HG02852 (cell line): ENCODE measurements around the gene CFDP1.
"Not testable (repeated sequence)": the region's sequence is repeated elsewhere in the genome, so short reads cannot be mapped to it uniquely, and the experiment has no call there.

Source experiments
- ATAC-seq: cut with Tn5 transposase; IDR thresholded peaks from one replicate; pipeline ENCODE4 v1.9.1; 2021; ENCODE audit warnings: mild to moderate bottlenecking, moderate library complexity; ENCODE audit not compliant: unreplicated experiment

CFDP1 gene

DNA sequence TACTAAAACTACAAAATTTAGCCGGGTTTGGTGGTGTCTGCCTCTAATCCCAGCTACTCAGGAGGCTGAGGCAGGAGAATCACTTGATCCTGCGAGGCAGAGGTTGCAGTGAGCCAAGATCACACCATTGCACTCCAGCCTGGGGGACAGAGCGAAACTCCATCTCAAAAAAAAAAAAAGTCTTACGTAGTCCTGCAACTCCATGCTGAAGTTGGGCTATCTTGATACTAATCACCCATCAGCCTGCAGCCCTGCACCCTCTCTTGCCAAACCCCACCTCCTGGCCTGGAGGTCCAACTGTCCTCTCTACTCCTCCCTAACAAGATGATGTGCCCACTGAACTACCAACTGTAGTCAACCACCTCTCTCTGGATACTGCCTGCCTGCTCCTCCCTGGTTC, 26.4 kb upstream of the CFDP1 start:
- ATAC-seq = no peak

DNA sequence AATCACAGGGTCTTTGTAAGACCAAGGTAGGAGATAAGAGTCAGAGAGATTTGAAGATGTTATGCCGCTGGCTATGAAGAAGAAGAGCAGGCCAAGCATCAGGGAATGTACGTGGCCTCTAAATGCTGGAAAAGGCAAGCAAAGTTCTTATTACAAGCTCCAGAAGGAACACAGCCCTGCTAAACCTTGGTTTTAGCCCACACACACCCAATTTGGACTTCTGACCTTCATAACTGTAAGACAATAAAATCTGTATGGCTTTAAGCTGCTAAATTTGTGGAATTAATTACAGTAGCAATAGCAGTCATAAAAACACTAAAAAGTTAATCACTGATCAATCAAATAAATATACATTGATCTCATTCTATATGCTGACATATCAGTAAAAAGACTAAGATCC, 25.1 kb upstream of the CFDP1 start:
- ATAC-seq = no peak

DNA sequence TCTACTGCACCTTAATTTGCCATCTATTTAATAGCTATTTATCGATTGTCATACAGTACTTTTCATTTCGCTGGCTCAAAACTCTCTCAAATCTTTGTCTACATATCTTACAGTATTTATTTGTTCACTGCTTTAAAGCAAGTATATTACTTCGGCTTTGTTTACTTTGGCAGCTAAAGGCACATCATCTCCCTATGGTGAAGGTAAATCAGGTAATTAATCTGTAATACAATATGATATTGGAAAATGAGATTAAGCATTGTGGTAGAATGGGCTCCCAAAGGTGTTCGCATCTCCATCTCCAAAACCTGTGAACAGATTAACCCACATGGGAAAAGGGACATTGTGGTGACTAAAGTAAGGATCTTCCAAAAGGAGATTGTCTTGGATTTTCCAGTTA, 24.7 kb upstream of the CFDP1 start:
- ATAC-seq = no peak

DNA sequence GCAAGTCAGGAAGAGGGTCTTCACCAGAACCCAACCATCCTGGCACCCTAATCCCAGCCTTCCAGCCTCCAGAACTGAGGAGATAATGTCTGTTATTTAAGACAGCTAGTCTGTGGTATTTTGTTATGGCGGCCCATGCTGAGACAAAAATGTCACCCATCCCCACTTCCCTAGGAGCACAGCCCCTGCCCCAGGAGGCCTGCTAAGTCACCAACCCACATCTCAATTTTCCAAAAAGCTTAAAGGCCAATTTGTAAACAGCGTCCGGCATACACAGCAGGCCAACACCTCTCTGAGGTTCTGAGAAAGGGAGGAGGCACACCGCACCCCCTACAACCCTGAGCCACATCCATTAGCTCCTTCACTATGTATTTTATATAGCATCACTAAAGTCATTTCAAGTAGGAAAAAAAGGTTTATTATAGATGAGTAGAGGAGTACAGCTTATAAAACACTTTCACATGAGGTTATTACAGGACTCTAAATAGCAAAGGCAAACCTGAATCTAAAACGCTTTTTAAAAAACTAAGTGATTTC, 24.2 kb upstream of the CFDP1 start:
- ATAC-seq = no peak

DNA sequence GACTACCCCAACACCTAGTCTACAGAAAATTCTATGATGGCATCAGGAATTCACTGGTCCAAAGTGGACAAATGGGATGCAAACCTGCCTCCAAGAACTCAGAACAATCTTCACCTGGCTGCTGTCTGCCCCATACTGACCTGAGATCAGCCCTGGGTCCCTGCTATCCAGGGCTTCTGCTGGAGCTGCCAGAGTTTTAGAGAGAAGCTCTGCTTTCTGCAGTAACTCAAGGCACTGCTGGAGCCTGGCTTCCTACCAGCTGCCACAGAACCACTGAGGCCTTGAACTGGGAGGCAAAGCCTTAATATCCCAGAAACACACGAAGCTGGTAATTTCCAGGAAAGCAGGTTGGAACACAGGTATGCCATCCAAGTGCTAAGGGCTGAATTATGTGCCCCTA, 23.7 kb upstream of the CFDP1 start:
- ATAC-seq = no peak

DNA sequence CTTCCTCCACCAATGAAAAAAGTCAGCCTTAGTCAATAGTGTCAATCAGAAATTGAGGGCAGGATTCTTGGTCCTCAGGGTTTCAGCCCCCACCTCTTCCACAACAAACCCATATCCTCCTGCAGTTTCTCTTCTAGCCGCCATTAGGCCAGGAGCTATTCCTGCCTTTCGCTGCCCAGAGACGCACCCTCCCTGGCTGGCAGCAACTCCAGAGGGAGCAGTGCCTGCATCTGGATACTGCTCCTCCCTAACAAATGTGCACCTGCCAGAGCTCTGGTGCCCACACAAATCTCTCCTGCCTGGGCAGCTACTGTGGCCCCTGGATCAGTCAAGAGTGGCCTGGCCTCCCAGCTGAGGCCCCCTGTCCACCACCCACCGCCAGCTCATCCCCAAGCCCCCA, 23.2 kb upstream of the CFDP1 start:
- ATAC-seq = not testable (repeated sequence)

DNA sequence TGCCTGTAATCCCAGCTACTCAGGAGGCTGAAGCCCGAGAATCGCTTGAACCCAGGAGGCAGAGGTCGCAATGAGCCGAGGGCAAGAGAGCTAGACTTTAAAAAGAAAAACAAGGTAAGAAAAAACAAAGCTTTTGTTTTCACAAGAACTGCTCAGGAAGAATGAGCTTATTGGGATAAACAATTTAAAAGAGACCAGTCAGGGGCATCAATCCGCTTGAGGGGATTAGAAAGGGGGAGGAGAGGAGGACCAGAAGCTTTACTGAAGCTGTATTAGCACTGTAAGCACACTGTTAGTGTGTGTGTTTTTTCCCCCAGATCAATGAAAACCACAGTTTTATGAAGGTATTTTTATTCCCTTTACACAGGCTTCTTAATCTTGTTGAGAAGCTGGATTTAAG, 22.4 kb upstream of the CFDP1 start:
- no peak for ATAC-seq

DNA sequence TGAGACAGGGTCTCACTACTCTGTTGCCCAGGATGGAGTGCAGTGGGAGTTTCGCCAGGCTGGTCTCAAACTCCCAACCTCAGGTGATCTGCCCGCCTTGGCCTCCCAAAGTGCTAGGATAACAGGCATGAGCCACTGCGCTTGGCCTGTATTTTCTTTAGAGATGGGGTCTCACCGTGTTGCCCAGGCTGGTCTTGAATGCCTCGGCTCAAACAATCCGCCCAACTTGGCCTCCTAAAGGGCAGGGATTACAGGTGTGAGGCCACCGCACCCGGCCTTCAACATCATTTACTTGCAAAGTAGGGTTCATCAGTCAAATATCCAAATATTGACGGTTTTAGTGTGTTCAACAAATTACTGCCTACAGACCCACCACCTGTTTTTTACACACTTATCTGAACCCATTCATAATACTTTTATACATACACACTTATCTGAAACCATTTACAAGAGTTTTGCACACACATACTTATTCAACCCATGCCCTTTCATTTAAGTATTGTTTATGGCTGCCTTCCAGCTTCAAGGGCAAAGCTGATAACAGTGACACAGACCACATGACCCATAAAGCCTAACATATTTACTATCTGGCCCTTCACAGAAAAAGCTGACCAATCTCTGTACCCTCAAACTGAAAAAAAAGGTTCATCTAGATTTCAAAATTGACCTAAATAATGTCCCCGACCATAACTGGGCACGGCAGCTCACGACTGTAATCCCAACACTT, 19.3 kb upstream of the CFDP1 start:
- ATAC-seq = no peak

DNA sequence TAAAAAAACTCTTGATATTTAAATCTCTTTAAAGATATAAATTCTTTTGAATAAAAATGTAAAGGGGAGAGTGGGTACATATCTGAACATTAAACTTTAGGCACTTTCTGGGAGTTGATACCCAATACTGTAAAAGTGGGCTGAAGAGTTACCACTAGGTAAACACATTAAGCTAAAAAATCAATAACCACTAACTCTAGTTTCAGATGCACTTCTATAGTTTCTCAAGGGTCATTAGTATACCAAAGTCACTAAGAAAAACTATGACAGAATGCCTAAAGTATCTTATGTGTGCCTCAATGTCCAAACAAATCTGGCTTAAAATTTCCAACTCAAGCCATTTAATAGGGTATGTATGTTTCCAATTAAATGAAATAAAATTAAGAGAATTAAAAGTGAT, 13.1 kb upstream of the CFDP1 start:
- no peak for ATAC-seq

DNA sequence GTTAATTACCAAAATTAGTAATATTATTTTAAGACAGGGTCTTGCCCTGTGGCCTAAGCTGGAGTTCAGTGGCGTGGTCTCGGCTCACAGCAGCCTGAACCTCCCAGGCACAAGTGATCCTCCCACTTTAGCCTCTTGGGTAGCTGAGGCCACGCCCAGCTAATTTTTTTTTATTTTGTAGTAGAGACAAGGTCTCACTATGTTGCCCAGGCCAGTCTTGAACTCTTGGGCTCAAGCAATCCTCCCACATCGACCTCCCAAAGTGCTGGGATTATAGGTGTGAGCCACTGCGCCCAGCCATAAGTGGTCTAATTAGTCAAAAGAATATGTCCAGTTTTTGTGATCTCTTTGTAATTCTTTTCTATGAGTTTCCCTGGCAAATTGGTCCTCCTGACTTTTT, 12.0 kb upstream of the CFDP1 start:
- ATAC-seq = no peak

DNA sequence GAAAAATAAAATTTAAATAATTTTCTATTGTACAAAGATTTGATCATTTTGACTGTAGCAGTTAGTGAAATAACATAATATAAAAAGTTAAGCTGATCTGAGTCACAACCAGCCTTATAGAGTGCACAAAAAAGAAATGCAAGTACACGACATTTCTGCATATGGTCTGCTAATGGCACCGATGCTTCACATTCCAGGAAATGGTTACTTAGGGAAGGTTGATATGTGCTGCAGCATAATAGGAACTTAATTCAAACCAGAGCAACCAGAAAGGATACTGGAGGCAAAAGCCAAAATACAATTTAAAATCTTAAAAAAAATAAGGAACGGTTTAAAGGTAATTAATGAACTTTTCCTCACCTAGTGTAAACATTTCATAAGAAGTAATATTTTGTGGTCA, 10.0 kb upstream of the CFDP1 start:
- no peak for ATAC-seq

DNA sequence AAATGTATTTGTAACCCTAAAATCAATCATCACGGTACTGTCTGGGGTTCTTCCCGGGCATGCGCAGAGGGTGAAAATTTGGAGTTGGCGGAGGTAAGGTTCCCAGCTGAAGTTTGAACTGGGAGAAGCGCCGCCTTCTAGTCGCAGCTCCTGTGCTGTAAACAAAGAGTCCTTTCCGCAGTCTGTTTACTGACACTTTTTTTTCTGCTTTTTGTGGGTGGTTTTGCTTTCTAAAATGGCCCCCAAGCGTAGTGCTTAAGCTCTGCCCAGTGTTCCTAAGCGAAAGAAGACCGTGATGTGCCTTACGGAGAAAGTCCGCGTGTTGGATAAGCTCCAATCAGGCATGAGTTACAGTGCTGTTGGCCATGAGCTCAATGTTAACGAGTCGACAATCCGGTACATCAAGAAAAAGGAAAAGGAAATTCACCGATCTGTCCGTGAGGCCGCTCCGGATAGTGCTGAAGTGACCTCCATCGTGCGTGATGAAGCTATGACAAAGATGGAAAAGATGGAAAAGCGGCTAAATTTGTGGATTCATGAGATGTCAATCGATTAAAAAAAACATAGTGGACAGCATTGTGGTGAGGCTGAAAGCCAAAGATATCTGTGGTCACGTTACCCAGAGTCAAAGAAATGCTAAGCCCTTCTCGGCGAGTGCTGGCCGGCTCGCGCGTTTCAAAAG, 570 bp upstream of the CFDP1 start:
- peak; percentile 72 for ATAC-seq

DNA sequence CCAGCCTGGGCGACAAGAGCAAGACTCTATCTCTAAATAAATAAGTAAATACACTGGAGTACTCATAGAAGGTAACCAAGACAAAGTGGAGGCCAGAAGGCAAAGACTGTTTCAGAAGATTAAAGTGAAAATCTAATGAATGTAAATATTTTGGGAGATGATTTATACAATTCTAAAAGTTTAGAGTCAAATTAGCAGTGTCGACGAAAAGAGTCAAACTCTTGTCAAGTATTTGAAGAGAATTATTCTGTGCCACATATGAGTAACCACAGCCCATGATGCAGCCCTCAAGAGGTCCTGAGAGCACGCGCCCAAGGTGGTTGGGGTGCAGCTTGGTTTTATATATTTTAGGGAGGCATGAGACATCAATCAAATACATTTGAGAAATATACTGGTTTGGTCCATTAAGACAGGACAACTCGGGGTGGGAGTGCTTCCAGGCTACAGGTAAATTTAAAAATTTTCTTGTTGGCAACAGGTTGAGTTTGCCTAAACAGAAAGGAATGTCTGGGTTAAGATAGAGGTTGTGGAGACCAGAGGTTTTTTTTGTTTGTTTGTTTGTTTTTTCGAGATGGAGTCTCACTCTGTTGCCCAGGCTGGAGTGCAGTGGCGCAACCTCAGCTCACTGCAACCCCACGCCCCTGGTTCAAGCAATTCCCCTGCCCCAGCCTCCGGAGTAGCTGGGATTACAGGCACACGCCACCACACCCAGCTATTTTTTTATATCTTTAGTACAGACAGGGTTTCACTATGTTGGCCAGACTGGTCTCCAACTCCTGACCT, 3.5 kb downstream of the CFDP1 start:
- ATAC-seq = no peak

DNA sequence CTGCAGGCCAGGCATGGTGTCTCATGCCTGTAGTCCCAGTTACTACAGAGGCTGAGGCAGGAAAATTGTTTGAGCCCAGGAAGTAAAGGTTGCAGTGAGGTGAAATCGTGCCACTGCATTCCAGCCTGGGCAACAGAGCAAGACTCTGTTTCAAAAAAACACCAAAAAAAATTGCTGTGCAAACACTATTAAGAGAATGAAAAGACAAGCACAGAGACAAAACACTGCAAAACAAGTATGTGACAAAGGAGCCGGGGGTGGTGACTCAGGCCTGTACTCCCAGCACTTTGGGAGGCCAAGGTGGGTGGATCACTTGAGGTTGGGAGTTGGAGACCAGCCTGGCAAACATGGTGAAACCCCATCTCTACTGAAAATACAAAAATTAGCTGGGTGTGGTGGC, 6.8 kb downstream of the CFDP1 start:
- not testable (repeated sequence) for ATAC-seq

DNA sequence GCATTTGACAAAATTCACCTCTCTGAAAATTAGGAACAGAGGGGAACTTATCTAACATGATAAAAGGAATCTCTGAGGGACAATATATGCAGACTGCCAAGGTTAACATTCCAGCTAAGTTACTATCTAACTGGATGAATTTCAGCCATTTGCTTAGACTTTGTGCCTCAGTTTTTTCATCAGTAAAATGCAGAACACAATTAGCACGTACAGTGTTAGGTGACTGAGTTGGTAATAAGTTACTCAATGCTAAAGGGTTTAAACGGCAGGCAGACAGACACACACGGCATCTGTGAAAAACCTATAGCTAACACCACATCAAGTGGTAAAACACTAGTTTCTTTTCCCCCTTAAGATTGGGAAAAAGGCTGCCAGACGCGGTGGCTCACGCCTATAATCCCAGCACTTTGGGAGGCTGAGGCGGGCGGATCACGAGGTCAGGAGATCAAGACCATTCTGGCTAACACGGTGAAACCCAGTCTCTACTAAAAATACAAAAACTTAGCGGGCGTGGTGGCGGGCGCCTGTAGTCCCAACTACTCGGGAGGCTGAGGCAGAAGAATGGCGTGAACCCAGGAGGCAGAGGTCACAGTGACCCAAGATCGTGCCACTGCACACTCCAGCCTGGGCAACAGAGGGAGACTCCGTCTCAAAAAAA, 9.1 kb downstream of the CFDP1 start:
- ATAC-seq = not testable (repeated sequence)

DNA sequence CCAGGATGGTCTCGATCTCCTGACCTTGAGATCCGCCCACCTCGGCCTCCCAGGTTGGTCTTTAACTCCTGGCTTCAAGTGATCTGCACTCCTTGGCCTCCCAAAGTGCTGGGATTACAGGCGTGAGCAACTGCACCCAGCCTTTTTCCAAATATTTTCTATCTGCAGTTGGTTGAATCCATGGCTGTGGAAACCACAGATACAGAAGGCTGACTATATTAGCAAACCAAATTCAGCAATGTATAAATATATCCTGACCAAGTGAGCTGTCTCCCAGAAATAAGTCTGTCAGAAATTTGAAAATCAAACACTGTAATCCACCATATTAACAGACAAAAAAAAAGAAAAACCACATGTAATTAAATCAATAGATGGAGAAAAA, 9.6 kb downstream of the CFDP1 start:
- ATAC-seq = no peak

DNA sequence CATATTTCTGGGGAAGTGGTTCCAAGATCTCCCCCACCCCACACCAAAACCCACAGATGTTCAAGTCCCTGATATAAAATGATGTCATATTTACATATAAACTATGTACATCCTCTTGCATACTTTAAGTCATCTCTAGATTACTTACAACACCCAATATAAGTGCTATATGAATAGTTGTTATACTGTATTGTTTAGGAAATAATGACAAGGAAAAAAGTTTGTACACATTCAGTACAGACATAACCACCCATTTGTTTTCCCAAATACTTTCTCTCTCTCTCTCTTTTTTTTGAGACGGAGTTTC, 11.5 kb downstream of the CFDP1 start:
- no peak for ATAC-seq

DNA sequence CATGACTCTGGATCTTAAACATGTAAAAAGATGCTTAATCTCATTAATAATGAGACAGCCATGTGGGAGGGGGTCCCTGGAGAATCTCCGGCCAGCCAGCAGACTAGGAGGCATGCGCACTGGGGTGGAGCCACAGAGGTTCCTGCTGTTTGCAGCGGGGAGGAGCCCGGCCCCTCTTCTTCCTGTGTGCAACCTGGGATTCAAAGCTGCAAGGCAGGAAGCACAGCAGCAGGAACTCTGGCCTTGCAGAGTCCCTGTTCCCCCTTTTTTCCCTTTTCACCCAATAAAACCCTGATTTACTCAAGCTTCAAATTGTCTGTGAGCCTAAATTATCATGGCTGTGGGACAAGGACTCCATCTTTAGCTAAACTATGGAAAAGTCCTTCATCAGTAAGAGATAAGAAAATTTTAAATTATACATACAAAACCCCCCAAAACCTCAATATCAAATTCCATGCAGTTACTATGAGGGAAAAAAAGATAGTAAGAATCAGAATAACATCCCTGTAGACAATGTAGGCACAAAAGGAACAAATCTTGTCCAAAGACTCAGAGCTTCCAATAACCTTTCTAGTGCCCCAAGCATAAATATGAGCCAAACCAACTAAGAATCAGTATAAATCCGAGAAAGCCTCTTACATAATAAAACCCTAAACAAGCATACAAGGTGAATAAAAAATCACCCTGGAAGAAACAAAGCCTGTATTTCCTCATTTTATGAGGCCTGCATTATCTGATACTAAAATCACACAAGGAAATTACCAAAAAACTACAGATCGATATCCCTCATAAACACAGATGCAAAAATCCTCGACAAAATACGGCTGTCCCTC, 12.1 kb downstream of the CFDP1 start:
- ATAC-seq = peak; percentile 73

DNA sequence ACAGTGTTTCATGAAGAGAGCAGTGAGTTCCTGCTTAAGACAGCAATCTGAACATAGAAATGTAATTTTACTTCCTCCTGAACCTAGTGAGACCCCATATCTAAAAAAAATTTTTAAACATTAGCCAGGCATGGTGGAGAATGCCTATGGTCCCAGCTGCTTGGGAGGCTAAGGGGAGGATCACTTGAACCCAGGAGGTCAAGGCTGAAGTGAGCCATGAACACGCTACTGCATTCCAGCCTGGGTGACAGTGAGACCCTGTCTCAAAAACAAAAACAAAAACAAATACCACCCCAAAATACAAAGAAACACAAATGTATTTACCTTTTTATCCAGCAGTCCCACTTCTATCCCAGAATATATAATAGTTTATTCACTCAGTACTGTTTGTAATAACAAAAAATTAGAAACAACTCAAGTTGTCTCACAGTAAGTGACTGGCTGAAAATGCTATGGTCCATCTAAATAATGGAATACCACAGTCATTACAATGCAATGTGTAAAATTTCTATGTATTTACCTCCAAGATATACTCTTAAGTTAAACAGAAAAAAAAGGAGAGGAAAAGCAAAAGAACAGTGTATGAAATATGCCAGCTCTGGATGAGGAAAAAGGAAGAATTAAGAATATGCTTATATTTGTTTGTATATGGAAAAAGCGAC, 16.3 kb downstream of the CFDP1 start:
- ATAC-seq = no peak
